Activated T-cell treated with anti-CD3 and anti-CD28 coated beads, Interleukin-2, amount 50 U/mL, for 4 hours (primary cell): ENCODE measurements around the gene KCNJ3. TPM values are rescaled to one million over a fixed set of nuclear protein-coding genes. Genes with fewer than 3 reads are reported as not detected.

ENCODE experiments used
- ATAC-seq, 2 donors: fragments of 200-7000 bp; cut with Tn5 transposase; one replicate each; pipeline ENCODE4 v1.10.0; 2021
- DNase-seq: peaks from one replicate; pipeline ENCODE4 v3.0.0-alpha.2; 2020
- H3K27me3 Mint-ChIP-seq: one replicate; pipeline ENCODE4 v1.8.0; 2021; ENCODE audit warnings: low read depth, mixed read lengths
- H3K36me3 Mint-ChIP-seq: one replicate; pipeline ENCODE4 v1.8.0; 2022; ENCODE audit warnings: mixed read lengths; ENCODE audit not compliant: insufficient read depth
- H3K4me1 Mint-ChIP-seq: one replicate; pipeline ENCODE4 v1.8.0; 2021; ENCODE audit warnings: low read depth, mixed read lengths
- H3K4me3 Mint-ChIP-seq: one replicate; pipeline ENCODE4 v1.8.0; 2021; ENCODE audit warnings: mild to moderate bottlenecking, moderate library complexity, mixed read lengths
- H3K9me3 Mint-ChIP-seq: one replicate; pipeline ENCODE4 v1.8.0; 2021; ENCODE audit warnings: mixed read lengths
- total RNA-seq, 3 donors: library from RNA; stranded (reverse); gene quantifications; one replicate each; pipeline ENCODE4 v1.2.1, GENCODE V29; 2021

The KCNJ3 gene
- total RNA-seq, 3 donors from 2014 or later: not detected

DNA sequence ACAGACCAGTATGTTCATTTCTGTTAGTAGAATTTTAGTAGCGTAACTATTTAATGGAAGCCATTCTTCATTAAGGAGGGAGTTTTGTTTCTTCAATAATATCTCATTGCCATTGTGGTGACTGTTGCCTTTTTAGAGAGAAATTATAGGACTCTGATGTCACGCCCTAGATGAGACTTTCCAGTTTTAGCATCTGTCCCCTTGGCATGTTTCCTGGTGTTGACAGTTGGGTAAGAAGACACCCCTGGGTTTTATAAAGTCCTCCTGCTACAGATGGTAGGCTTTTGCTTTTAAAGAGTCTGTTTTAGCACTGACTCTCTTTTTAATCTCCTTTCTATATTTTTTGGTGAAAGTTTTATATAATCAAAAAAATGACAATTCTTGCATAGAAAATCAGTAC lies 41.9 kb downstream of the KCNJ3 start:
- no peak for DNase-seq
- Mint-ChIP-seq H3K36me3 (no peaks in the 10 kb centered on the region), H3K4me1 (no peaks in the 10 kb centered on the region), H3K27me3 (no peaks in the 10 kb centered on the region), H3K4me3 (no peak overlapping the region), H3K9me3 (peaks cover 11% of the 10 kb centered on the region)
- ATAC-seq: no peak

DNA sequence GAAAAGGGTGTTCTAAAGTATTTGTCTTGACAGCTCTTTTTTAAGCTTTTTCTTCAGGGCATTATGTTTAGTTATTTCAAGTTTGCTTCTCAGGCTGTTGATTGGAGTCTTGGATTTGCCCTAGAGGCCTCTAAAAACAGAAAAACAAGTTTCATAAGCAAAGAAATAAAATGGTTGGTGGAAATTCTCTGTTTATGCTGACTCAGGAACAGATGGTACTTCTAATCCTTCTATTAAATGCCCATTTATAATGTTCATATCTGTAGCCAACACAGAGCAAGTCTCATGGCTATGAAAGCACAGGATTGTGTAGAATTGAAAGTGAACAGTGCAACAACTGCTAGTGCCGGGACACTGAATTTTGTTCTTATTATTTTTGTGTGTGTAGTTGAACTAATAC lies 60.4 kb downstream of the KCNJ3 start:
- no peak overlapping the region for H3K4me3 Mint-ChIP-seq
- H3K36me3 Mint-ChIP-seq: no peaks in the 10 kb centered on the region
- DNase-seq (no peak), ATAC-seq (no peak)
- no peaks in the 10 kb centered on the region for H3K4me1 Mint-ChIP-seq
- H3K27me3 Mint-ChIP-seq: no peaks in the 10 kb centered on the region
- no peaks in the 10 kb centered on the region for H3K9me3 Mint-ChIP-seq

DNA sequence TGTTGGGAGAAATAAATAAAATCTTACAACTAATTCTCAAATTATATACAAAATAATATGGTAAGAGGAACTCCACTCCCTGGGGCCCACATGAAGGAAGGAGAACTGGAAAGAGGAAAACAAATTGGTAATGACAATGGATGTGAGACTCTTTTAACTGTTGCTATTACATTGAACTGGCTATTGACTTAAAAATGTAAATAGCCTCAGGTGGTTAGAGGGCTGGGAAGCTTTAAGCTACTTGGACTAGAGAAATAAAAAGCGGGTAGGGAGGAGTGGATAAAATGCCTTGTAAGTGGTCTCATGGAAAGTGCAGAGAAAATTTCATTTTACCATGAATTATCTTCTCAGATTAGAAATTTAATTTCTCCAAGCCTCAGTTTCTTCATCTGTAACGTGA lies 64.1 kb downstream of the KCNJ3 start:
- Mint-ChIP-seq H3K9me3 (no peaks in the 10 kb centered on the region), H3K36me3 (no peaks in the 10 kb centered on the region)

DNA sequence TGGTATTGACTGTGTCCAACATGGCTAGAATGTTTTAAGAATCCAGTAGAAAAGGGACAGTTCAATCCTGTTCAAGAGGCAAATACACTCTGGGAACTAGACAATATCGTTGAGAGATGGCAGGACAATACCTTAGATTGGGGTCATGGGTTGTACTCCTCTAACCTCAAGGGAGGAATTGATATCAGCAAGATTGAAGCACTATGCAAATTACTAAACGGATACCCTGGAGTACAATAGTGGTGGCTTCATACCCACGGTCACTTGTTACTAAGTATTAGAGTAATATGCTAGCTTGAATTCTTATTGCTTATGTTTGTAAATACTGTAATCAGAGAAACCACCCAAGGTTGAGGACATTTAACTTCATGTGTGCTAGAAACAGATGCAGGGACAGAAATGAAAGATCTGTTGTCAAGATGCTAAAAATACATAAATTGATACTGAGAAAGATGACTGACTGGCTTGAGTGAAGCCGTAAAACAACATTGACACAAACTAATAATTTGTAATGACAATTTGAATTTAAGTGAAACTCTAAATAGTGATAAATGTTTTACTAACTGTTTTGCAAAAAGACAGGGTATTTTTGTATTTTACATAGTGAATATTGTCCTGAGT lies 73.3 kb downstream of the KCNJ3 start:
- no peaks in the 10 kb centered on the region for H3K4me1 Mint-ChIP-seq
- no peak for DNase-seq
- ATAC-seq: no peak
- H3K27me3 Mint-ChIP-seq: no peaks in the 10 kb centered on the region
- H3K4me3 Mint-ChIP-seq: no peak overlapping the region
- H3K9me3 Mint-ChIP-seq: peaks cover 4% of the 10 kb centered on the region
- no peaks in the 10 kb centered on the region for H3K36me3 Mint-ChIP-seq

More for the DNA sequence above, 64.1 kb downstream of the KCNJ3 start:
- no peaks in the 10 kb centered on the region for H3K4me1 Mint-ChIP-seq
- ATAC-seq (no peak), DNase-seq (no peak)
- H3K27me3 Mint-ChIP-seq: no peaks in the 10 kb centered on the region
- no peak overlapping the region for H3K4me3 Mint-ChIP-seq

DNA sequence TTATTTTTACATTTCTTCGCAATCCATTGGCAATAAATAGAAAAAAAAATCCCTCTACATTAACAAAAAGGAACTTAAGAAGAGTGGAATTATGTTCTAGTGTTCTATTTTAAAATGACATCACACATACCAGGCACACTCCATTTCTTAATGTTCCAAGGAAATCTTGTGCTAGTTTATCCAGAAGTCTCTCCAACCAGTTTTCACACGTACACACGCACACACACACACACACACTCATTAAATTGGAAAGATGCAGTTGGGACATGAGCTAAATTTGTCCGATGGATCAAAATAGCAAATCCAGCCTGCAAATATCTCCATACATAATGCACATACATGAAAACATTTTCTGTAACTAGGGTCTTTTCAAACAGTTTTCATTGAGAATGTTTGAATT lies 78.3 kb downstream of the KCNJ3 start:
- no peaks in the 10 kb centered on the region for H3K4me1 Mint-ChIP-seq
- DNase-seq (no peak), ATAC-seq (no peak)
- no peaks in the 10 kb centered on the region for H3K9me3 Mint-ChIP-seq
- H3K27me3 Mint-ChIP-seq: no peaks in the 10 kb centered on the region
- H3K4me3 Mint-ChIP-seq: no peak overlapping the region
- H3K36me3 Mint-ChIP-seq: no peaks in the 10 kb centered on the region

DNA sequence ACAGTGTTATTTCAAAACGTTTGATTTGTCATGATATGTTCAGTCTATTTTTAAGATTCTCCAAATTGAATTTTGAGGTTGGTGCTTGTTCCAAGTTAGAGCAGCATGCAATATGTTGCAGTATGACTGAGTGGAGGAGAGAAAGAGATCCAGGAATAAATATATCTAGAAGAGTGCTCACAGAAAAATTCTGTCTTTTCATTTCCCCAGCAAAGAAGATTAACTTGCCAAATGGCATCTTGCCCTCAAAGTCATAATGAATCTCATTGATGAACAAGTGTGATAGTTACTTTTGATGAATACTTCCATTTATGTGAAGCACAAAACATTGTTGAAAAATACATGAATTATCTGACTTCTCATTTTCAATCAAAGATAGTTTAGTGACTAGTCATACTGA lies 95.9 kb downstream of the KCNJ3 start:
- no peak for ATAC-seq
- Mint-ChIP-seq H3K27me3 (no peaks in the 10 kb centered on the region), H3K36me3 (no peaks in the 10 kb centered on the region), H3K4me3 (no peak overlapping the region), H3K4me1 (no peaks in the 10 kb centered on the region), H3K9me3 (peaks cover 8% of the 10 kb centered on the region)
- no peak for DNase-seq

DNA sequence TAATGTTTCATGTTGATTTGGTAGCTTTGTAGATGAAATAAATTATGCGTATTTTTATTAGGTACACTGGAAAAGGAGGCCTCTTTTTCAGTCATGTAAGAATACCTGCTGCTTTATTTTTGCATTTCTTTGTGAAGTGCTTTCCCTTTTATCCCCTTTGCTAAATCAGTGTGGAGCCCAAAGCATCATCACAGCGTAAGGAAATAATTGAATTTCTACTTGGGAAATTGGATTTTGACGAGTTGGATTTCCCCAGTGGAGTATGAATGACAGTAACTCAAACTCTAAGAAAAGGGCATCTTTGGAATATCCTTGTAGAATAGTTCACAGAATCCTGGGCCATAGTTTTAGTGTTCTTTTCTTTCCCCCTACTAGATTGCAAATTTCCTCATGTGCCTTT lies 97.2 kb downstream of the KCNJ3 start:
- H3K27me3 Mint-ChIP-seq: no peaks in the 10 kb centered on the region
- H3K4me1 Mint-ChIP-seq: no peaks in the 10 kb centered on the region
- no peak for DNase-seq
- H3K36me3 Mint-ChIP-seq: no peaks in the 10 kb centered on the region
- no peak for ATAC-seq
- H3K9me3 Mint-ChIP-seq: peaks cover under 1% of the 10 kb centered on the region
- H3K4me3 Mint-ChIP-seq: no peak overlapping the region

DNA sequence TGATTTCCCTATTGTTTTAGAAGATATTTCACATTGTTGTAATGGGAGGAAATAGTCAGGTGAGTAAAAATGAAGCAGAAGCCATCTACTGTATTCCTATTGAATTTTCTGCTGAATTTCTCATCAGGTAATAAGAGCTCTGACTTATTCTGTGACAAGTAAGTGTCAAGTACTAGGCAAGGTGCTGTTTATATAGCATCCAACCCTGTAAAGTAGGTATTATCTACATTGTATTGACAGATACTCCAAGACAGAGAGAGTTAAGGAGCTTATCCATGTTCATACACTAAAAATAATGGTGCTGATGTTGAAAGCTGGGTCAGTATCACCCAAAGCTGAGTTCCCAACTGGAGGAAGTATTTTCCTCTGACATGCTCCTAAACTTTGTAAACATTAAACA lies 106.0 kb downstream of the KCNJ3 start:
- H3K27me3 Mint-ChIP-seq: no peaks in the 10 kb centered on the region
- H3K36me3 Mint-ChIP-seq: no peaks in the 10 kb centered on the region
- no peaks in the 10 kb centered on the region for H3K9me3 Mint-ChIP-seq
- H3K4me1 Mint-ChIP-seq: no peaks in the 10 kb centered on the region
- no peak overlapping the region for H3K4me3 Mint-ChIP-seq
- ATAC-seq: no peak
- no peak for DNase-seq

DNA sequence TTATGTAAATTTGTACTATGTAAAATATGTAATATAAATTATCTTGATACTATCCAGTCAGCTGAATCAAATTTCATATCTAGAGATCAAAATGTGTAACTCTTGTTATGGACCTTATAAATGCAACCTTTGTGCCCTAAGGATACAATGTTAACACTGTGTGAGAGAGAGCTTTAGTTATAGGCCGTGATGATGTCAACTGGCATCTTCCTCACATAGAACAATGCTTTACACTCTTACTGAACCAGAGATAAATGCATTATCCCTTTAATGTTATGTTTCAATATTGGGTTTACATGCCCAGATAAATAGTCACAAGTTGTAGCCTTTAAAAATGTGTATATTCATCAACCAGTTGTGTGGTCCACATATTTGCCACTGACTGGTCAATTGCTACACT lies 115.1 kb downstream of the KCNJ3 start:
- DNase-seq (no peak), ATAC-seq (no peak)
- H3K36me3 Mint-ChIP-seq: no peaks in the 10 kb centered on the region
- no peaks in the 10 kb centered on the region for H3K4me1 Mint-ChIP-seq
- H3K4me3 Mint-ChIP-seq: no peak overlapping the region
- peaks cover 7% of the 10 kb centered on the region for H3K9me3 Mint-ChIP-seq
- H3K27me3 Mint-ChIP-seq: no peaks in the 10 kb centered on the region

DNA sequence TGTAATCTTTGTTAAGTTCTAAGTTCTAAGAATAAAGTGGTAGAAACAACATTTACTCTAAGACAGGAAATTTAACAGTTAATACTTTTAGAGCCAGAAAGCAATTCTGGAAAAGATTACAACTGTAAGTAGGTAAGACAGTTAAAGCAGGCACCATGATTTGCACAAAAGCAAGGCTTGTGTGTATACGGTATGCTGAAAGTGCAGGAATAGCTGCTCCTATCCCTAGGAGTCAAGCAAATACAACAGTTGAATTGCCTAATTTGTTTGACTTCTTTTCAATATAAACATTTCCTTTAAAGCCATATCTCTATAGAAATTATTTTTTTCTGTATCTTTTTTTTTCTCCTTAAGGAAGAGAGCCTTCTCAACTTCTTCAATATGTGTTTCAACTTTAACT lies 116.4 kb downstream of the KCNJ3 start:
- no peak for ATAC-seq
- H3K4me1 Mint-ChIP-seq: no peaks in the 10 kb centered on the region
- H3K4me3 Mint-ChIP-seq: no peak overlapping the region
- DNase-seq: no peak
- peaks cover 7% of the 10 kb centered on the region for H3K9me3 Mint-ChIP-seq
- H3K27me3 Mint-ChIP-seq: no peaks in the 10 kb centered on the region
- H3K36me3 Mint-ChIP-seq: no peaks in the 10 kb centered on the region

DNA sequence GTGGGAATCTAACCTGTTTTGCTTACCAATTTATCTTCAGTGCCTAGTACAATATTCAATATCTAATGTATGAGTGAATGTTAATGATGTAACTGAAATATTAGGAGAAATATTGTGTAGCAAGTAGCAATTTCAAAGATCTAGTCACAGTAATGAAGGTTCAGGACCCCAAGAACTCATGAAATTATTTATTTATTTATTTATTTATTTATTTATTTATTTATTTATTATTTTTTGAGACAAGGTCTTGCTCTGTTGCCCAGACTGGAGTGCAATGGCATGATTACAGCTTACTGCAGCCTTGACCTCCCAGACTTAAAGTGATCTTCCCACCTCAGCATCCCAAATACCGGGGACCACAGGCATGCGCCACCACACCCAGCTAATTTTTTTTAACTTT lies 126.9 kb downstream of the KCNJ3 start:
- Mint-ChIP-seq H3K27me3 (no peaks in the 10 kb centered on the region), H3K4me3 (no peak overlapping the region), H3K9me3 (no peaks in the 10 kb centered on the region), H3K4me1 (no peaks in the 10 kb centered on the region), H3K36me3 (no peaks in the 10 kb centered on the region)
- ATAC-seq: no peak
- DNase-seq: no peak

DNA sequence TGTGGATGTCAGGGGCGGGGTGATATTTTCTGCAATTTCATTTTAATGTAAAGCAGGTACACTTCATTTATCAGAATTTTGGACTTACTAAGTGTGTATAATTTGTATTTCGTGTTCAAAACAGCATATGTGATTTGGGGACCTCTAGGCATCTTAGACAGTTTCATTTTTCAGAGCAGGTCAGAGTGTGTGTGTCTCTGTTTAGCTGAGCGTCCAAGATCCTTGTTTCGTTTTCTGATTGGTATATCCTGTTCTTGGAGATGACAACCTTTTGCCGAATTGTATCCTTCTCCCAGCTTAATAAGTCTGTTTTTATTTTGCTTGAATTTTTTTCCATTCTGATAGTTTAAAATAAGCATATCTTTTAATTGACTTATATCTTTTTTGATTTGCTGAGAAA lies 128.3 kb downstream of the KCNJ3 start:
- Mint-ChIP-seq H3K4me1 (no peaks in the 10 kb centered on the region), H3K4me3 (no peak overlapping the region), H3K36me3 (no peaks in the 10 kb centered on the region), H3K9me3 (no peaks in the 10 kb centered on the region), H3K27me3 (no peaks in the 10 kb centered on the region)
- no peak for ATAC-seq
- DNase-seq: no peak

DNA sequence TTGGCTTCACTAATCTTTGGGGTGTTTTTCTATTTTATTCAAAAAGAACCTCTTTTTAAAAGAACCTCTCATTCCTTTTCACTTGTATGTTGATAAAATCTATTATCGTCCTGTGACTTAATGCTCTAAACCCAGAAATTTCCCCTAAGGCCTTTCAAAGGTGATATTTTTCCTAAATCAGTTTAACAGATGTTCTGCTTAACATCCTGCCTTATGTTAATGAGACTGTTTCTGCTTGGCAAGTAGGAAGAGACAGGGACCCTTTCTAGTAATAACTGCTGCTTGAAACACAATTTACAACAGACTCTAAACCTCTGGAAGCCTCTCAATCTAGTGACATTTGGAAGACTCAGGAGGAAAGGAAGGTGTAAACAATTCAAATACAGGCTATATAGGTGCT lies 128.8 kb downstream of the KCNJ3 start:
- Mint-ChIP-seq H3K4me3 (no peak overlapping the region), H3K36me3 (no peaks in the 10 kb centered on the region), H3K9me3 (no peaks in the 10 kb centered on the region), H3K4me1 (no peaks in the 10 kb centered on the region), H3K27me3 (no peaks in the 10 kb centered on the region)
- no peak for DNase-seq
- no peak for ATAC-seq

DNA sequence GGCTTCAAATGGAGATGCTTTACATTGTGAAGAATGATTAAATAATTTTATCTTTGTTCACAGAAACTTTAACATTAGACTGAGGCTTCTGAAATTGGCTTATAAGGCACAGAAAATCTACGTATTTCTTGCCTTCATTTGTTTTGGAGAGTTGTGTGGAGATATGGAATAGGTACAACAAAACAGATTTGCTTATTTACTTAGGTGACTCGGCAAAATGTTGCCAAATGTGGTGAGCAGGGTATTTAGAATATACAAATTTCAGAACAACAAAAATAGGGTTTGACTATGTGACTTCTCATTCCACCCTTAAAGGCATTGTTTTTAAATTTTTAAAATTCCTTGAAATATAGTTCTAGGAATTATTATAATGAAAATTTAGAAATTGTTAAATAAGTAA lies 134.2 kb downstream of the KCNJ3 start:
- no peaks in the 10 kb centered on the region for H3K4me1 Mint-ChIP-seq
- no peaks in the 10 kb centered on the region for H3K9me3 Mint-ChIP-seq
- DNase-seq: no peak
- H3K27me3 Mint-ChIP-seq: no peaks in the 10 kb centered on the region
- no peak for ATAC-seq
- no peaks in the 10 kb centered on the region for H3K36me3 Mint-ChIP-seq
- H3K4me3 Mint-ChIP-seq: no peak overlapping the region

DNA sequence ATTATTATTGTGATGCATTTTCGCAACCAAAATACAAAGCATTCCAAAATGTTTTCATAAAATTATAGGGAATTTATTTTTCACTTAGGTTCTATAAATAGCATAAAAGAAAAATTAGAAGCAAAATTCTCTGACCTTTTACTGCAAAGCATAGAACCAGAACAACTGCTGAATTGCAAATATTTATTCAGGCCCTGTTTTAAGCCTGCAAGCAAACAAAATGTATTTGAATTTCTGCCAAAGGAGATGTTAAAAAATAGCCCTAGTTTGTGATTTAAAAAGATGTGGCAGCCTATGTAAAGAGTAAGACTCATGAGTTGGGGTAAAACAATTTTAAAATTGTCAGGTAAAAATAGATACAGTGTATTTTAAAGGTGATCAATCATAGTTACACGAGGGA lies 138.1 kb downstream of the KCNJ3 start:
- Mint-ChIP-seq H3K9me3 (no peaks in the 10 kb centered on the region), H3K4me1 (no peaks in the 10 kb centered on the region), H3K36me3 (no peaks in the 10 kb centered on the region), H3K27me3 (no peaks in the 10 kb centered on the region), H3K4me3 (no peak overlapping the region)
- no peak for DNase-seq
- ATAC-seq: no peak

DNA sequence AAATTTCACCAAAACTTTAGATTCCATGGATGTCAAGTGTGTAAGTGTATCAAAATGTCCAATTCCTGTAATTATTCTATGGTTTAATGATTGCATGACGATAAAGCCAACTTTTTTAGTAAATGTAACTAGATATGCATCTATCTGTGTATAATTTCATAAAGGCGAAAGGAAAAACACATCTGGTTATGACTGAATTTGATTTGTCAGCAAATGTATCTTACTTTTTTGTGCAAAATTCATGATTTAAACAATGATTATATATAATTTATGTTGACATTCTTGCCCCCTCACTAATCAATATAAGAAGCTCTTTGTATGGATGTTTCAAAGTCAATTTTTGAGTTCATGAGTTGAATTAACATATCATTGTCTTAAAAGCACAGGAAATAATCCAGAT lies 138.5 kb downstream of the KCNJ3 start:
- Mint-ChIP-seq H3K27me3 (no peaks in the 10 kb centered on the region), H3K9me3 (no peaks in the 10 kb centered on the region), H3K36me3 (no peaks in the 10 kb centered on the region), H3K4me3 (no peak overlapping the region), H3K4me1 (no peaks in the 10 kb centered on the region)
- DNase-seq (no peak), ATAC-seq (no peak)
